Effector CD4-positive, alpha-beta T cell (primary cell): Measurements from ENCODE around the gene CRYZ.
A peak's percentile ranks its signal among the peaks of the same experiment; 100 is the strongest.
"Not testable (repeated sequence)": the region's sequence is repeated elsewhere in the genome, so short reads cannot be mapped to it uniquely, and the experiment has no call there.

ENCODE experiments used
- DNase-seq: peaks from one replicate; pipeline ENCODE4 v3.0.0-alpha.2; 2020
- total RNA-seq: gene quantifications from one replicate; lab custom pipeline; 2026; lab: John Stamatoyannopoulos, UW

CRYZ gene, protein sequence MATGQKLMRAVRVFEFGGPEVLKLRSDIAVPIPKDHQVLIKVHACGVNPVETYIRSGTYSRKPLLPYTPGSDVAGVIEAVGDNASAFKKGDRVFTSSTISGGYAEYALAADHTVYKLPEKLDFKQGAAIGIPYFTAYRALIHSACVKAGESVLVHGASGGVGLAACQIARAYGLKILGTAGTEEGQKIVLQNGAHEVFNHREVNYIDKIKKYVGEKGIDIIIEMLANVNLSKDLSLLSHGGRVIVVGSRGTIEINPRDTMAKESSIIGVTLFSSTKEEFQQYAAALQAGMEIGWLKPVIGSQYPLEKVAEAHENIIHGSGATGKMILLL
- total RNA-seq = 6.4 reads per million, percentile 24 among the genes with 10 or more reads in this experiment

DNA sequence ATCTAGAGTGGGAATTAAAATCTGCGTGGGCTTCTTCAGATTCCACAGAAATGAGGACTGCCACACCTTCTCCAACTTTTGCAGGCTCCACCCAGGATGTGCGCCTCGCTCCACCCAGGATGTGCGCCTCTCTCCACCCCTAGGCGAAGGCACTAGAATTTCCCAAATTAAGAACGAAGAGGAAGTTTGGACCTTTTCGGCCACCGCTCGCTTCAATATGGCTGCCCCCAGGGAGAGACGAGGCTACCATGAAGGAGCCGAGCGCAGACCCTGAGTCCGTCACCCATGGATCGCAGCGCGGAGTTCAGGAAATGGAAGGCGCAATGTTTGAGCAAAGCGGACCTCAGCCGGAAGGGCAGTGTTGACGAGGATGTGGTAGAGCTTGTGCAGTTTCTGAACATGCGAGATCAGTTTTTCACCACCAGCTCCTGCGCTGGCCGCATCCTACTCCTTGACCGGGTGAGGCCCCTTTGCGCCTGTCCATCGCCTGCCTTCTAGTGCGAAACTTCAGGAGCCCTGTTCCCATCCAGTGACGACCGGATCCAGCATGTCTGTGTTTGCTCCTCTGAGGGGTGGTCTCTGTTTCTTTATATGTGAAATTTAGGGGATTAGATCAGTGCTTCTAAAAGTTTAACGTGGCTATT, at the start of gene CRYZ, which contains the start of gene TYW3:
TSS of gene CRYZ (minus strand) at position 91 of the 644 bp plus-strand sequence. CDS start 8,229 bp downstream, outside the sequence.
TSS of gene TYW3 (plus strand) at position 193 of the 644 bp plus-strand sequence. CDS start at position 286, 93 bp downstream.
- peak; percentile 75 for DNase-seq

GRCh38 chr1:74780594-74780993, 47.7 kb upstream of the CRYZ start:
- no peak for DNase-seq

DNA sequence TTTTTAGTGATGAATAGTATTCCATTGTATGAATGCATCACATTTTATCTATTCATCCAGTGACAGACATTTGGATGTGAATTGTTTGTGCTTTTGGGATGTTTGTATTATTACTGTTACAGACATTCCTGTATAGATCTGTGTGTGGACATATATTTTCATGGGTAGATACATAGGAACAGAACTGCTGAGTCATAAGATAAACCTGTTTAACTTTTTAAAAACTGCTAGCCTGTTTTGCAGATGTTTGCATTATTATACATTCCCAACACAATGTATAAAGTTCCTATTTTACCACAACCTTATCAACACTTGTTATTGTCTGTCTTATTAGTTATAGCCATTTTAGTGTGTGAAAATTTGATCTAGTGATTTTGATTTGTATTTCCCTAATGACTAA, 46.9 kb upstream of the CRYZ start:
- DNase-seq = no peak

DNA sequence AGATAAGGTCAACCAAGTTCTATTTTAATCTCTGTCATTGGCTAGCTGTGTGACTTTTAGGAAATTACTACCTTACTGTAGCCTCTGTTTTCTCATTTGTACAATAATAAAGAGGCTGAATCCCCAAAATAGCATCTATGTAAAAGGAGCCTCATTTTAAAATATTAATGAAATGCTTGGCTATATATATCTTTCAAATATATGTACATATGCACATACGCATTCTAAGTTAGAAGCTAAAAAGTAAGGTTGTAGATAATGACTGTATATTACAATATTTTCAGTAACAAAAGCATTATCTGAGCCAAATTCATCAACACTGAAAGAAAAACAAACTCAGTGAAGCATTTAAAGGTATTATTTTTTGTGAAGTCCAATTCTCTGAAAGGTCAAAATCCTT, 44.7 kb upstream of the CRYZ start:
- no peak for DNase-seq

DNA sequence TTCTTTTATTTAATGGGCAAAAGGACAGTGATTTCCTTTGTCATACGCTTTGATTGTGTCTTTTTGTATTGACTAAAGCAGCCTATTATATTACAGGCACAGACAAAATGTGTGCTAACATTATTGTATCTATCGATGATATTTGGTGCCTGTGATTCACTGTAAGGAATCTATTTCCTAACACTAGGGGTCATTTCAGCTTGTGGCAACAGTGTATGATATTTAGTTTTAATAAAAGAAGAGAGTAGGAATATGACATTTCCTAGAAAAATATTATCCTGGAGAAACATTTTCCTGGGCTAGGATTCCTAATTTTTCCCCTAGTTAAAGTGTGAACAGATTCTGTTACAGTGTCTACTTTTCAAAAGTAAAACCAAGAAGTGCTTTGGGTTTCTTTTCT, 42.9 kb upstream of the CRYZ start:
- DNase-seq = no peak

DNA sequence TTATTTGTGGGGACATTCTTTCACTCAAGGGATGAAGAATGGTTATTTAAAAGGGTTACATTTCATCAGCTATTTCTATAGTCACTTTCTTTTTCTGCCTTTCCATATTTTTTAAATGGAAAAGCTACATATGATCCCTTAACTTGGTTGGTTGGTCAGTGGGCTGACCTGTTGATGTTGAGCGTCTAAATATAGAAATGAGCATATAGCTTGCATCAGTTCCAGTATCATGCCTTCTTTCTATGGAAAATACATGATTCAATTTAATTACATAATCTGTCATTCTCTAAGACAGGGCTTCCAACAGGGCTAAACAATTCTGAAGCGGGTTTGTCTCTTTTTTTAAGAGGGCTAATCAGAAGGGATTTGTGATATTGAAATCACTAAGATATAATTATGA, 40.7 kb upstream of the CRYZ start:
- DNase-seq = no peak

GRCh38 chr1:74772945-74773344, 40.1 kb upstream of the CRYZ start:
- DNase-seq = no peak

DNA sequence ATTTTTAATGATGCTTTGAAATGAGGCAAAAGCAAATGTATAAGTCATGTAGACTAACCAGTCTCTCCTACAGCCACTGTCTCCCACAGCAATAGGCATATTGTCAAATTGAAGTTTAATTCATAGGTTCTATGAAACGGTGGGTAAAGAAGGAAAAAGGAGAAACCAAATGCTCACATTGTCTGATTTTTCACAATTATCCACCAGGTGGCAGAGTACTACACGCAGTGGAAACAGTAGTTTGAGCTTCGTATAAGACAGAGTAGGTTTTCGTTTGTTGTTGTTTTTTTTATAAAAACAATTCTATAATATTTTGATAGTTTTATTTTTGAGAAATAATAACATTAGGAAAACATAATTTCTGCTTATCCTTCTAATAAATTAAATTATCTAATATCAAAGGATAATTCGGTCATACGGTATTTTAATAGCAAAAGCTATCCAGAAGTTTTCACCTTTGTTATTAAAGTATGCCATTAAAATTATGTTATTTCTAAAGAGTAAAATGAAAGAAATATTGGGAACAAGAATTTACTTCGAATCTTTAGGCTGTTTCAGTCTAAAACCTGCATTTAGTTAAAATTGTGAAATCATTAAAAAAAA, 39.2 kb upstream of the CRYZ start:
- no peak for DNase-seq

DNA sequence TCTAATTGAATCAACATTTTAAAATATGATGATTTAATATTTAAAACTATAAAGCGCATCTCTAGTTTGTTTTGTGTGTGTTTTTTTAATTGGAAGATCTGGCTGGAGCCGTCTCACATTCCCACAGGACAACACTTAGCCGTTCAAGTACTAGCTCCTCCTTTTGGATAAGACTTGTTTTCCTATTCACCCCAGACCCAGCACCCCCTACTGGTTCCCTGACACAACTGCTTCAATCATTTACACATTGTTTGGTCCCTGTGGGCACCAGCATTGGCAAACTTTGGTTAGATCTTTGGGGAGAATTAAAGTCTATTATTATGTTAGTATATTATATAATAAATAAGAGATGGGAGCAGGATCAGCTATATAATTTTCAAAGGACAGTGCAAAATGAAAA, 34.6 kb upstream of the CRYZ start:
- DNase-seq = no peak

DNA sequence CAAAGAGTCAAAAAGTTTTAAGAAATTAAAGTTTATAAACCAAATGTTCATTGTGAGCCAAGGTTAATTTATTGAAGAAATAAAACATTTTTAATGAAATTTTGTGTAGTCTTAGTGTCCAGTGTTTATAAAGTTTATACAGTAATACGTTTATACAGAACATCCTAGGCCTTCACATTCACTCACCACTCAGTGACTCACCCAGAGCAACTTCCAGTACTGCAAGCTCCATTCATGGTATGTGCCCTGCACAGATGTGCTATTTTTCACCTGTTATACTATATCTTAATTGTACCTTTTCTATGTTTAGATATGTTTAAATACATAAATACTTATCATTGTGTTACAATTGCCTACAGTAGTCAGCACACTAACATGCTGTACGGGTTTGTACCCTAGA, 33.7 kb upstream of the CRYZ start:
- no peak for DNase-seq

- no peak for DNase-seq
Observed at GRCh38 chr1:74763807-74764206, 31.0 kb upstream of the CRYZ start.

- DNase-seq = not testable (repeated sequence)
Observed at GRCh38 chr1:74756650-74757049, 23.8 kb upstream of the CRYZ start.

- DNase-seq = no peak
Observed at GRCh38 chr1:74755475-74755874, 22.6 kb upstream of the CRYZ start.

DNA sequence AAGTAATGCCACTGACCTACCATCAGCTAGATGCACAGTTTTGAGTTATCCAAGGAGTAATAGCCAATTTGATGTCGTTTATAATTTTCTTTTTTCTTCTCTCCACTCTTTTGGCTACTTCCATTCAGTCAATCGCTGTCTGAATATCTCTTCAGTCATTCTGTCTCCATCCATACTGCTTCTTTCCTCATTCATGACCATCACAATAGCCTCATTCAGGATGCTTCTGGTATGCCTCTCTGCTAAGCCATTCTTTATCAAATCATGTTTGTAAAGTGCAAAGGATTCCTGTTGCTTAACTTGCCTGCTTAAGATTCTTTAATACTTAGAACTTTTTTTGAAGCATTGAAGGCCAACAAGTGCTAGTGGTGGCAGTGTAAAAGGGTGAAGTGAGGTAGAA, 20.3 kb upstream of the CRYZ start:
- DNase-seq = no peak

- DNase-seq = no peak
Observed at GRCh38 chr1:74748960-74749359, 16.1 kb upstream of the CRYZ start.

GRCh38 chr1:74745247-74745646, 12.4 kb upstream of the CRYZ start:
- not testable (repeated sequence) for DNase-seq

DNA sequence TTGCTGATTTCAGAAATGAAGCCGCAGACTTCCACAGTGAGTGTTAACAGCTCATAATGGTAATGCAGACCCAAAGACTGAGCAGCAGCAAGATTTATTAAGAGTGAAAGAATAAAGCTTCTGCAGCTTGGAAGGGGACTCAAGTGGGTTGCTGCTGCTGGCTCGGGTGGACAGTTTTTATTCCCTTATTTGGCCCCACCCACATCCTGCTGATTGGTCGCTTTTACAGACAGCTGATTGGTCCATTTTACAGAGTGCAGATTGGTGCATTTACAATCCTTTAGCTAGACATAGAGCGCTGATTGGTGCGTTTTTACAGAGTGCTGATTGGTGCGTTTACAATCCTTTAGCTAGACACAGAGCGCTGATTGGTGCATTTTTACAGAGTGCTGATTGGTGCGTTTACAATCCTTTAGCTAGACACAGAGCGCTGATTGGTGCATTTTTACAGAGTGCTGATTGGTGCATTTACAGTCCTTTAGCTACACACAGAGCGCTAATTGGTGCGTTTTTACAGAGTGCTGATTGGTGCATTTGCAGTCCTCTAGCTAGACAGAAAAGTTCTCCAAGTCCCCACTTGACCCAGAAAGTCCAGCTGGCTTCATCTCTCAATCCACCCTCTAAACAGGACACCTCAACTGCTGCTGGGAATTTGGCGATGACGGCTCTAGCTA, 7.6 kb upstream of the CRYZ start:
- not testable (repeated sequence) for DNase-seq

DNA sequence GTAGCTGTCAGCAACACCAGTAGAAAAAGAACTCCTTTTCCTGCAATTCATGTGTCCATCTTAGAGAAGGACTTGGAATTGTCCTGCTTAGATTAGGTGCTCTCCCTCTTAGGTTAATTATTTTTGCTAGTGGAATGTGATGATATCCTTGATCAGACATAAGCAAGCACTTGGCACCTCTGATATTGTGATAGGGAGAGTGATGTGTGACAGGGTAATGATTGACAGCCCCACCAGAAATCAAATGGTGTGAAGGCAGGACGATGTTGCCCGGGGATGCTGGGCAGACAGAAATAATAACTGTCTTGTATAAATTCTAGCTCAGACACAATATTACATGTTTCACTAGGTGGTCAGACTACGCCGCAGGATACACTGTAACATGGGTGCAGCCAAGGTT, 4.5 kb upstream of the CRYZ start:
- DNase-seq = no peak

GRCh38 chr1:74733604-74734484, 994 bp upstream of the CRYZ start:
- peak; percentile 39 for DNase-seq

DNA sequence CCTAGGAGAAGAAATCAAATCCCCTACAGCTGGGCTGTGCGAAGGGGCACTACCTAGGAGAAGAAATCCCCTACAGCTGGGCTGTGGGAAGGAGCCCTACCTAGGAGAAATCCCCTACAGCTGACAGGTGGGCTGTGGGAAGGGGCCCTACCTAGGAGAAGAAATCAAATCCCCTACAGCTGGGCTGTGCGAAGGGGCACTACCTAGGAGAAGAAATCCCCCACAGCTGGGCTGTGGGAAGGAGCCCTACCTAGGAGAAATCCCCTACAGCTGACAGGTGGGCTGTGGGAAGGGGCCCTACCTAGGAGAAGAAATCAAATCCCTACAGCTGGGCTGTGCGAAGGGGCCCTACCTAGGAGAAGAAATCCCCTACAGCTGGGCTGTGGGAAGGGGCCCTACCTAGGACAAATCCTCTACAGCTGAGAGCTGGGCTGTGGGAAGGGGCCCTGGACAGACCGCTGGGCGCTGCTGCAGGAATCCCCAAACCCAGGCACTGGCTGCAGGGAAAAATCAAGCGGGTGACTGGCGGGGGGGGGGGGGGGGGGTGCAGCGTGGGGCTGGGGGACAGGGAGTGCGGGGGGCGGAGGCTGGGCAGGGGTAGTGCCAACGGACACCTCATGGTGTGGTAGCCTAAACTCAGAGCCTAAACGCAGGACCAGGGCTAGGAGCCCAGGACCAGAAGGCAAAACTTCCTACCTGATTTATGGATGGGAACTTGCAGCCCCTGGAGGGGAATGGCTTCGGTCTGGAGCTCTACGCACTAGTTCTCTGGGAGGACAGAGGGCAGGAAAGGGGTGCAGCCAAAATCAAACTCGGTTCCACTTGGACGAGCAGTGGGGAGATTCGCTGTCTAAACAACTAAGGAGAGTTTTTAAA, 541 bp downstream of the CRYZ start:
- not testable (repeated sequence) for DNase-seq

DNA sequence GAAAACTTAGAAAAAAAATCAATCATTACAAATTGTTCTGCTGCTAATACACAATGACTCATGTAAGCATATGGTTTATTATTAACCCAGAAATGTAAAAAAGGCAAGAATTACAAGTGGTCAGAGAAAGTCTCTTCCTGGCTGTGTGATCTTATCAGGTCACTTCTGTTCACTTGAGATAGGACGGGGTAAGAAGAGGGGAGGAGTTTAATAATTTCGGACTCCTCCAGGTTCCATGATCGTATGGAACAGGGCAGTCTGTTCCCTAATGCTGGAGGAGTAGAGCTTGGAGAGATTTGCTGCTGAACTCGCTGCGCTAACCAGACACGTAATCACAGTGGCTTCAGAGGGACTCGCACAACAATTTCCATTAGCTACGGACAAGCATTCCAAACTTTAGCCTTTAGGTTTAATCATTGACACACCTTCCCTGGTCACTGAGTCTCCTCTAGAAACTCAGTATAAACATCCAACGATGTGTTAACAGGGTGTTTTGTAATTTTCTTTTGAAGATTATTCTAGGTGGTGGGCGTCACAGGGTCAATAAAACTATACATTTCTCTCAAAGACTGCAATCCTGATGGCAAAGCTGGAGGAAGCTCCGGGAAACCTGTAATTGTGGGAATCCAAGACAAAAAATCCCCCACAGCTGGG, 1.3 kb downstream of the CRYZ start:
- no peak for DNase-seq
